Fibroblast of lung (primary cell): ENCODE results near the gene DLG2. TPM values are rescaled to one million over a fixed set of nuclear protein-coding genes. Genes with fewer than 3 reads are reported as not detected.

Source experiments
- DNase-seq, 2 donors: peaks; one replicate each; pipeline versions ENCODE4 v3.0.0 to v3.0.0-alpha.2; 2010; ENCODE audit warnings: low read depth in 2 of 2
- H2AFZ ChIP-seq: 2 replicates; pipeline ENCODE4 v1.5.1; 2012; ENCODE audit warnings: low read length, control low read depth, inconsistent platforms
- H3K27ac ChIP-seq: 2 replicates; pipeline ENCODE4 v1.5.1; 2011; ENCODE audit warnings: low read length, control low read depth; ENCODE audit not compliant: insufficient read depth
- H3K27me3 ChIP-seq: 2 replicates; pipeline ENCODE4 v1.5.1; 2011; ENCODE audit warnings: mild to moderate bottlenecking, low read length; ENCODE audit not compliant: control insufficient read depth, insufficient read depth
- H3K36me3 ChIP-seq: 2 replicates; pipeline ENCODE4 v1.5.1; 2011; ENCODE audit warnings: low read length; ENCODE audit not compliant: control insufficient read depth, insufficient read depth
- H3K4me1 ChIP-seq: 2 replicates; pipeline ENCODE4 v1.5.1; 2011; ENCODE audit warnings: low read length; ENCODE audit not compliant: control insufficient read depth, insufficient read depth; ENCODE audit errors: extremely low read depth
- H3K4me2 ChIP-seq: 2 replicates; pipeline ENCODE4 v1.5.1; 2011; ENCODE audit warnings: low read length, control low read depth; ENCODE audit not compliant: insufficient read depth; ENCODE audit errors: extremely low read depth
- H3K4me3 ChIP-seq, 4 experiments: fragments of 200-600 bp in 1 of 4; sonication (generic) in 1 of 4; replicated peaks in 1 of 4; 2 replicates each; pipeline ENCODE4 v1.5.1; 2011 to 2016; ENCODE audit warnings: low read length in 4 of 4, low read depth in 3 of 4, mild to moderate bottlenecking in 3 of 4, control low read depth in 2 of 4, inconsistent platforms in 1 of 4, mixed read lengths in 1 of 4; ENCODE audit not compliant: insufficient read depth in 1 of 4; ENCODE audit errors: control extremely low read depth in 1 of 4
- H3K79me2 ChIP-seq: 2 replicates; pipeline ENCODE4 v1.5.1; 2012; ENCODE audit warnings: mild to moderate bottlenecking, low read length, inconsistent platforms; ENCODE audit not compliant: control insufficient read depth, insufficient read depth
- H3K9ac ChIP-seq: 2 replicates; pipeline ENCODE4 v1.5.1; 2011; ENCODE audit warnings: mild to moderate bottlenecking, low read length, control low read depth; ENCODE audit not compliant: insufficient read depth
- H3K9me3 ChIP-seq: 2 replicates; pipeline ENCODE4 v1.5.1; 2012; ENCODE audit warnings: low read depth, low read length; ENCODE audit not compliant: control insufficient read depth, insufficient read depth
- H4K20me1 ChIP-seq: 2 replicates; pipeline ENCODE4 v1.5.1; 2011; ENCODE audit warnings: low read length; ENCODE audit not compliant: control insufficient read depth, insufficient read depth; ENCODE audit errors: extremely low read depth
- CTCF ChIP-seq, 2 donors: IDR thresholded peaks in 1 of 2; conservative IDR thresholded peaks in 1 of 2; 1 replicate in 1 of 2; 2 replicates in 1 of 2; pipeline ENCODE4 v1.5.1; 2011 to 2012; ENCODE audit warnings: low read length in 2 of 2, control low read depth in 1 of 2, inconsistent platforms in 1 of 2, low read depth in 1 of 2, mild to moderate bottlenecking in 1 of 2
- EZH2 ChIP-seq: IDR thresholded peaks from 2 replicates; pipeline ENCODE4 v1.5.1; 2012; ENCODE audit warnings: low read length, control low read depth, mild to moderate bottlenecking; ENCODE audit errors: missing control alignments
- polyA plus RNA-seq, 2 donors: library from polyadenylated mRNA; depleted of rRNA in 1 of 2; stranded (reverse) in 1 of 2; unstranded in 1 of 2; fragments of >200 nt; gene quantifications; 2 replicates each; pipeline ENCODE4 v1.2.1, GENCODE V29; 2011 to 2012; ENCODE audit warnings: missing spikeins in 1 of 2
- total RNA-seq: library from RNA; depleted of rRNA; stranded (reverse); fragments of >200 nt; gene quantifications from 2 replicates; pipeline ENCODE4 v1.2.1, GENCODE V29; 2014

DLG2 gene
- total and polyA plus RNA-seq, 2 donors (not counting 1 experiment from before 2014, with no cell fraction given): 0.77 to 2.3 TPM

- no peak overlapping the region for H3K27ac ChIP-seq
- H3K79me2 ChIP-seq: no peaks in the 10 kb centered on the region
- H3K4me1 ChIP-seq: no peaks in the 10 kb centered on the region
- H3K27me3 ChIP-seq: no peaks in the 10 kb centered on the region
- no peaks in the 10 kb centered on the region for H3K36me3 ChIP-seq
- no peak overlapping the region for H2AFZ ChIP-seq
- DNase-seq: no peak
- H4K20me1 ChIP-seq: no peaks in the 10 kb centered on the region
- H3K4me2 ChIP-seq: no peak overlapping the region
- no peak overlapping the region for H3K4me3 ChIP-seq
- no peak overlapping the region for H3K9ac ChIP-seq
- H3K9me3 ChIP-seq: no peaks in the 10 kb centered on the region
- TF ChIP-seq CTCF (conservative IDR thresholded peaks at IDR 0.05 in 1 of 2, IDR thresholded peaks at IDR 0.05 in 1 of 2; ENCODE audit: low read depth in 1 of 2, low read length in 2 of 2) (no peak), EZH2 (no peak)
Measured at GRCh38 chr11:85596886-85597285, 30.3 kb downstream of the DLG2 start.

DNA sequence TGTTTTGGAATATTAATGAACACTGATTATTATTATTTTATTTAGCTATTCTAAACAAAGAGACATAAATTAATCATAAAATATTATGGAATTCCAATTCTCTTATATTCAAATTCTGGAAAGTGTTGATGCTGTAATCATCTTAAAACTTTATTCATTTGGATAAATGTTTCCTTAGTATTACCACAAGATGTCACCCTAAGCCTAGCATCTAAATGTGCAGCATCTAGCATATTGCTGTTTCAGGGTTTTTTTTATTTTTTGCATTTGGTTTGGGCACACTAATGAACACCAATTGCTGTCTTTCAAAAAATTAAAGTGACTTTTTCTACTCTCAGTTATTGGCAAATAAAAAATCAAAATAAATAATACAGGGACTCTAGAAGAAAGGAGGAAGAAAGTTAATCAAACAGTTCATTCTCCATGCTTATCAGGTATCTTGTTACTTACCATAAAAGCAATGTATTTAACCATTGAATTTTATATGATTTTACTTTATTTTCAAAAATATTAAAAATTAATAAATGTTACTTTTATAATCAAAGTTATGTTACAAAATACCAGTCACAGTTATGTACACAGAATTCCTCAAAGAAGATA, 31.8 kb downstream of the DLG2 start:
- Histone ChIP-seq H4K20me1 (no peaks in the 10 kb centered on the region), H3K9ac (no peak overlapping the region)
- TF ChIP-seq EZH2 (no peak), CTCF (conservative IDR thresholded peaks at IDR 0.05 in 1 of 2, IDR thresholded peaks at IDR 0.05 in 1 of 2; ENCODE audit: low read depth in 1 of 2, low read length in 2 of 2) (peak; percentile 39 to 50)

GRCh38 chr11:85590848-85591483, 36.2 kb downstream of the DLG2 start:
- Histone ChIP-seq H2AFZ (no peak overlapping the region), H3K27me3 (no peaks in the 10 kb centered on the region), H3K4me1 (no peaks in the 10 kb centered on the region), H3K4me3 (no peak overlapping the region), H4K20me1 (no peaks in the 10 kb centered on the region), H3K9ac (no peak overlapping the region), H3K27ac (no peak overlapping the region), H3K36me3 (no peaks in the 10 kb centered on the region), H3K4me2 (no peak overlapping the region), H3K9me3 (no peaks in the 10 kb centered on the region), H3K79me2 (no peaks in the 10 kb centered on the region)
- TF ChIP-seq EZH2 (no peak), CTCF (conservative IDR thresholded peaks at IDR 0.05 in 1 of 2, IDR thresholded peaks at IDR 0.05 in 1 of 2; ENCODE audit: low read depth in 1 of 2, low read length in 2 of 2) (no peak)
- peak; percentile 40 to 42 for DNase-seq

More for the DNA sequence above, 31.8 kb downstream of the DLG2 start:
- DNase-seq: peak; percentile 43 to 72
- Histone ChIP-seq H3K4me1 (no peaks in the 10 kb centered on the region), H3K9me3 (no peaks in the 10 kb centered on the region), H3K36me3 (no peaks in the 10 kb centered on the region), H3K4me2 (no peak overlapping the region), H3K27ac (no peak overlapping the region), H3K27me3 (no peaks in the 10 kb centered on the region), H3K4me3 (no peak overlapping the region), H2AFZ (no peak overlapping the region), H3K79me2 (no peaks in the 10 kb centered on the region)
